HG02571 (cell line): ENCODE results near the gene TWF2.

Source experiments
- ATAC-seq: cut with Tn5 transposase; IDR thresholded peaks from one replicate; pipeline ENCODE4 v1.9.1; 2021; ENCODE audit warnings: mild to moderate bottlenecking, moderate library complexity; ENCODE audit not compliant: unreplicated experiment

Gene TWF2

GRCh38 chr3:52223449-52224408, 15.2 kb downstream of the TWF2 start:
- ATAC-seq, result no peak

- ATAC-seq, result no peak
Observed at GRCh38 chr3:52222319-52223221, 16.4 kb downstream of the TWF2 start.

- ATAC-seq, result no peak
Observed at GRCh38 chr3:52221563-52222318, 17.2 kb downstream of the TWF2 start.

- ATAC-seq, result no peak
Observed at GRCh38 chr3:52221141-52221562, 17.8 kb downstream of the TWF2 start.

- no peak for ATAC-seq
Observed at GRCh38 chr3:52220380-52221026, 18.5 kb downstream of the TWF2 start.

- ATAC-seq, result no peak
Observed at GRCh38 chr3:52218937-52219650, 19.9 kb downstream of the TWF2 start.

- no peak for ATAC-seq
Observed at GRCh38 chr3:52218454-52218853, 20.5 kb downstream of the TWF2 start.

GRCh38 chr3:52218026-52218425, 20.9 kb downstream of the TWF2 start:
- ATAC-seq, result no peak

- no peak for ATAC-seq
Observed at GRCh38 chr3:52217409-52217805, 21.6 kb downstream of the TWF2 start.

GRCh38 chr3:52216585-52217408, 22.2 kb downstream of the TWF2 start:
- ATAC-seq, result no peak

- no peak for ATAC-seq
Observed at GRCh38 chr3:52215351-52215750, 23.6 kb downstream of the TWF2 start.

GRCh38 chr3:52213901-52214300, 25.1 kb downstream of the TWF2 start:
- ATAC-seq, result no peak

- no peak for ATAC-seq
Observed at GRCh38 chr3:52213005-52213404, 26.0 kb downstream of the TWF2 start.

GRCh38 chr3:52211268-52211891, 27.6 kb downstream of the TWF2 start:
- no peak for ATAC-seq

- no peak for ATAC-seq
Observed at GRCh38 chr3:52210550-52211046, 28.4 kb downstream of the TWF2 start.

GRCh38 chr3:52210037-52210436, 28.9 kb downstream of the TWF2 start:
- no peak for ATAC-seq

- no peak for ATAC-seq
Observed at GRCh38 chr3:52208556-52208955, 30.4 kb downstream of the TWF2 start.

- no peak for ATAC-seq
Observed at GRCh38 chr3:52205727-52206372, 33.1 kb downstream of the TWF2 start.
